Measurements from ENCODE around the gene ZNF775. TPM values are rescaled to one million over a fixed set of nuclear protein-coding genes. Genes with fewer than 3 reads are reported as not detected.

Gene ZNF775
- total RNA-seq, 1 experiment from 2014 or later: 3.7 TPM

GRCh38 chr7:150410680-150411346, 31.7 kb downstream of the ZNF775 start:
- ChIA-PET CTCF (no interaction called here), POLR2A (ENCODE audit: unreplicated experiment) (interaction anchor here (0.6 kb wide), 1 partner anchor 42 kb away, joined by 6 read pairs; no protein-coding TSS in a partner anchor)
- no peak overlapping the region for H3K9ac ChIP-seq (ENCODE audit: low read length)
- no peaks in the 10 kb centered on the region for H3K9me3 ChIP-seq (ENCODE audit: low read length)
- H3K4me3 ChIP-seq (ENCODE audit: low read length): no peak overlapping the region
- intact Hi-C loops (cut with micrococcal nuclease): no loop called here
- DNase-seq (no peak), ATAC-seq (no peak)
- no peaks in the 10 kb centered on the region for H3K36me3 ChIP-seq (ENCODE audit: low read depth, low read length)
- H3F3A ChIP-seq (ENCODE audit: low read length, unreplicated experiment): no peaks in the 10 kb centered on the region
- no peak overlapping the region for H3K27ac ChIP-seq (ENCODE audit: low read length)
- no peak overlapping the region for H2AFZ ChIP-seq (ENCODE audit: low read length)
- no TSS peak for BruUV-seq (replicated peaks)
- no peaks in the 10 kb centered on the region for H3K9me2 ChIP-seq (replicated peaks; ENCODE audit: low read length)
- TF ChIP-seq EZH2 (IDR thresholded peaks at IDR 0.05; ENCODE audit: low read length, unreplicated experiment) (no peak), CTCF (conservative IDR thresholded peaks at IDR 0.05; ENCODE audit: low read depth, low read length) (no peak), EZH2phosphoT487 (IDR thresholded peaks at IDR 0.05; ENCODE audit: borderline replicate concordance, low read length) (no peak)
- no peaks in the 10 kb centered on the region for H3K4me1 ChIP-seq (ENCODE audit: insufficient read depth, low read length)
- no peak overlapping the region for H3K4me2 ChIP-seq (ENCODE audit: low read length)
- H3K27me3 ChIP-seq (ENCODE audit: low read length): no peaks in the 10 kb centered on the region
- no peaks in the 10 kb centered on the region for H4K20me1 ChIP-seq (ENCODE audit: low read length)
- H3K79me2 ChIP-seq (ENCODE audit: low read length): no peaks in the 10 kb centered on the region

GRCh38 chr7:150411606-150412005, 32.5 kb downstream of the ZNF775 start:
- no peak overlapping the region for H3K4me2 ChIP-seq (ENCODE audit: low read length)
- H3K79me2 ChIP-seq (ENCODE audit: low read length): no peaks in the 10 kb centered on the region
- no peaks in the 10 kb centered on the region for H3K9me2 ChIP-seq (replicated peaks; ENCODE audit: low read length)
- no peaks in the 10 kb centered on the region for H3K9me3 ChIP-seq (ENCODE audit: low read length)
- no peaks in the 10 kb centered on the region for H4K20me1 ChIP-seq (ENCODE audit: low read length)
- intact Hi-C loops (cut with micrococcal nuclease): no loop called here
- H3K27me3 ChIP-seq (ENCODE audit: low read length): no peaks in the 10 kb centered on the region
- POLR2A ChIA-PET (ENCODE audit: unreplicated experiment): no interaction called here
- no peak for TF ChIP-seq CTCF (conservative IDR thresholded peaks at IDR 0.05; ENCODE audit: low read depth, low read length)
- TF ChIP-seq EZH2phosphoT487 (IDR thresholded peaks at IDR 0.05; ENCODE audit: borderline replicate concordance, low read length): no peak
- no peak for TF ChIP-seq EZH2 (IDR thresholded peaks at IDR 0.05; ENCODE audit: low read length, unreplicated experiment)
- ATAC-seq (no peak), DNase-seq (no peak)
- H3K9ac ChIP-seq (ENCODE audit: low read length): no peak overlapping the region
- H2AFZ ChIP-seq (ENCODE audit: low read length): no peak overlapping the region
- H3K4me3 ChIP-seq (ENCODE audit: low read length): no peak overlapping the region
- H3F3A ChIP-seq (ENCODE audit: low read length, unreplicated experiment): no peaks in the 10 kb centered on the region
- H3K4me1 ChIP-seq (ENCODE audit: insufficient read depth, low read length): no peaks in the 10 kb centered on the region
- CTCF ChIA-PET: no interaction called here
- no peak overlapping the region for H3K27ac ChIP-seq (ENCODE audit: low read length)
- BruUV-seq (replicated peaks): no TSS peak
- no peaks in the 10 kb centered on the region for H3K36me3 ChIP-seq (ENCODE audit: low read depth, low read length)

- no peak overlapping the region for H2AFZ ChIP-seq (ENCODE audit: low read length)
- no peak overlapping the region for H3K4me2 ChIP-seq (ENCODE audit: low read length)
- no peak for ATAC-seq
- H3K27me3 ChIP-seq (ENCODE audit: low read length): no peaks in the 10 kb centered on the region
- H3F3A ChIP-seq (ENCODE audit: low read length, unreplicated experiment): no peaks in the 10 kb centered on the region
- no peaks in the 10 kb centered on the region for H4K20me1 ChIP-seq (ENCODE audit: low read length)
- DNase-seq: no peak
- ChIA-PET POLR2A (ENCODE audit: unreplicated experiment) (no interaction called here), CTCF (no interaction called here)
- intact Hi-C loops (cut with micrococcal nuclease): no loop called here
- no peaks in the 10 kb centered on the region for H3K36me3 ChIP-seq (ENCODE audit: low read depth, low read length)
- no peaks in the 10 kb centered on the region for H3K9me3 ChIP-seq (ENCODE audit: low read length)
- no peaks in the 10 kb centered on the region for H3K4me1 ChIP-seq (ENCODE audit: insufficient read depth, low read length)
- BruUV-seq (replicated peaks): no TSS peak
- H3K79me2 ChIP-seq (ENCODE audit: low read length): no peaks in the 10 kb centered on the region
- H3K9me2 ChIP-seq (replicated peaks; ENCODE audit: low read length): no peaks in the 10 kb centered on the region
- no peak overlapping the region for H3K4me3 ChIP-seq (ENCODE audit: low read length)
- no peak overlapping the region for H3K9ac ChIP-seq (ENCODE audit: low read length)
- TF ChIP-seq EZH2 (IDR thresholded peaks at IDR 0.05; ENCODE audit: low read length, unreplicated experiment) (no peak), EZH2phosphoT487 (IDR thresholded peaks at IDR 0.05; ENCODE audit: borderline replicate concordance, low read length) (no peak), CTCF (conservative IDR thresholded peaks at IDR 0.05; ENCODE audit: low read depth, low read length) (no peak)
- H3K27ac ChIP-seq (ENCODE audit: low read length): no peak overlapping the region
Measured at GRCh38 chr7:150412016-150412415, 32.9 kb downstream of the ZNF775 start.
